Fibroblast of the conjunctiva (primary cell): ENCODE measurements around the gene POLE.

ENCODE experiments used
- DNase-seq: peaks from one replicate; pipeline ENCODE4 v3.0.0-alpha.2; 2010; ENCODE audit warnings: low read depth

Gene POLE

DNA sequence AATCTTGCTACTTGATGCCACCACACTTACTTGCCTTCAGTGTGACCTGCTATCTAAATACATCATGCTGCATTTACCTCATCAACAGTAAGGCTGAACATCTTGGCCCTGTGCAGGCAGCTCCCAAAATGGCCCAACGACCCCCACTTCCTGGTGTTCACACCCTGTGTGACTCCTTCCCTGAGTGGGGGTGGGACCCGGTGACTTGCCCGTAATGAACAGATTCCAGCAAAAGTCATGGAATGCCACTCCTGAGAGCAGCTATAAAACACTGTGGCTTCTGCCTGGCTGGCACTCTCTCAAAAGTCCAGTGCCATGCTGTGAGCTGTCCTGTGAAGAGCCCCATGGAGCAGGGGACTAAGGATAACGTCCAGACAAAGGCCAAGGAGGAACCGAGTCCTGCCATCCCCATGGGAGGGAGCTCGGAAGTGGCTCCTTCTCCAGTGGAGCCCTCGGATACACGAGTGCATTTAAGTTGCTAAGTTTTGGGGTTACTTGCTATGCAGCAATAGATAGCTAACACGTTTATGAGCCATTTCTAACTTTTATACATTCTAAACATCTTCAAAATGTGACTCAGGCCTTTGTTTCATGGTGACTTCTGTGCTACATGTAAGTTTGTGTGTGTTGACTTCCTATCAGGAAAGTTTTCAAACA lies 35.6 kb downstream of the POLE start:
- DNase-seq, result no peak

DNA sequence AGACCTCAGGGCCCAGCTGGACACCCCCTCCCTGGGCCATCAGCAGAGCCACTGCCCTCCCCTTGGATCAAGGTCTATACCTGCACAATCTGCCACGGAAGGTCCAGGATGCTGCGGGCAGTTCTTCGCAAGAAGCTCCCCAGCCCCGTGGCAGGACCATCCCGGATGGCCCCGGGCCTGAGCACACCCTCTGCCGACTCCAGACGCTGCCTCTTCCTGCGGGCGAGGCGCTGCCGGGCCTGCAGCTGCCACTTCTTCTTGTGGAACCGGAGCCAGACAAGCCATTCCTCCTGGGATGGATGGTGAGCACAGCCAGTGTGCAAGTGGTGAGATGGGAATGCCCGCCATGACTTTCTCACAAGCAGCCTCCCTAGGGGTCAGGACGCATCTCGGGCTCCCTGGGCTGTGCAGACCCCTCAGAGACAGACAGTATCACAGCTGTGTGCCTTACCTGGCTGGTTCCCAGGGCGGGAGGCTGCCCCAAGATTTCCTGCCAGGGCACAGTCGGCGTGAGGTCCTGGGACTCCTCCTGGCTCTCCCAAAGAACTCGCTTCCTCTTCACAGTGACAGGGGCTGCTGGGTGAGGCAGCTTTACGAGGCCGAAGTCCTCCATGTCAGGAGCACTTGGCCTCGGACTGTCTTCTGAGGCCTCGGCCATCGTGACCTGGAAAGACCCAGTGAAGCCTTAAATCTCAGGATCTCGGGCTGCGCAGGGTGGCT lies 37.8 kb downstream of the POLE start:
- no peak for DNase-seq

DNA sequence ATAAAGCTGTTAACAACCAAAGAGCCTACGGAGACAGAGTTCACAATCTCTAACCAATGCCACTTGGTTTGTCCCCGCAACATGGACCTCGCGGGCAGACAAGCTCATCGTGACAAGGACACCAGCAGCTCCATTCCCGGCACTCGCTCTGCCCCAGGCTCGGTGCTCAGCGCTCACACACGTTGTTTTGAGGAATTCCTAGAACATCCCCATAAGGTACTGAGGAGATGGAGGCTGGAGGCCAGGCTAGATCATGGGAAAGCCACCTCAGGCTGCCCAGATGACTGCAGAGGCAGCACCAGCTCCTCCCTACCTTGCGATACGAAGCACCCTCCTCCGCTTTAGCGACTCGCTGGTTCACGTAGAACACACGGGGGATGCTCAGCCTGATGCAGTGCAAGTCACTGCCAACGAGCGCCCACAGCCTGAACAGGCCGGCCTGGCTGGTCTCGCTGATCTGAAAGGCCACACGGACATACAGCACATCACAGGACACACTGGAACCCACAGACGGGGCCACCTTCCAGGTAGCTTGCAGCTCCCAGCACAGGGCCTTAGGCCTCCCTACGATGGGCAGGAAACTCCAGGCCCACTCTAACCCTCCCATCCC lies 38.4 kb downstream of the POLE start:
- DNase-seq, result no peak

DNA sequence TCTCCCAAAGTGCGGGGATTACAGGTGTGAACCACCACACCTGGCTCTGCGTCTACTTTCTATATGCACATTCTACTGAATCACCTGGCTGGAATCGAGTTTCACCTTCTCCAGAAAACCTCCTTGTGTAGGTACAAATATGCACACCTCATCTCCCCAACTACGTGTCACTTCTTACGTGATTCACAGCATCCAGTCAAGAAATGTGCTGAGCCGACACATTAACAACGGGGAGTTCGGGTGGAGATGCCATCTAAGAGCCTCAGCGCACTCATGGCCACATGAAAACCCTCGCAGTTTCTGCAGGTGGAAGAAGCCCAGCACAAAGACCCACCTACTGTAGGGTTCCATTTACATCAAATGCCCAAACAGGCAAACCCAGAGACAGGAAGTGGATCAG lies 39.3 kb downstream of the POLE start:
- no peak for DNase-seq

DNA sequence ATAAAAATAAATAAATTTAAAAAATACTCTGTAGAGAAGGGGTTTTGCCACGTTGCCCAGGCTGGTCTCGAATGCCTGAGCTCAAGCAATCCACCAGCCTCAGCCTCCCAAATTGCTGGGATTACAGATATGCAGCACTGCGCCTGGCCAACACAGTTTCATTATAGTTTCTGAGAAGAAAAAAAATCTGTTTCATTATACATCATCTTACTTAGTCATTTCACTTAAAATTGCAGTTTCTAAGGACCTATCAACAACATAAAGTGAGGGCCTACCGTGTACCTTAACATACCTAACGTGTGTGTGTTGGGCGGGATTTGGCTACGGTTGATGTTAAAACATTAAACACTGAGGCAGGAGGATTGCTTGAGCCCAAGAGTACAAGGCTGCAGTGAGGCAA lies 40.3 kb downstream of the POLE start:
- no peak for DNase-seq

DNA sequence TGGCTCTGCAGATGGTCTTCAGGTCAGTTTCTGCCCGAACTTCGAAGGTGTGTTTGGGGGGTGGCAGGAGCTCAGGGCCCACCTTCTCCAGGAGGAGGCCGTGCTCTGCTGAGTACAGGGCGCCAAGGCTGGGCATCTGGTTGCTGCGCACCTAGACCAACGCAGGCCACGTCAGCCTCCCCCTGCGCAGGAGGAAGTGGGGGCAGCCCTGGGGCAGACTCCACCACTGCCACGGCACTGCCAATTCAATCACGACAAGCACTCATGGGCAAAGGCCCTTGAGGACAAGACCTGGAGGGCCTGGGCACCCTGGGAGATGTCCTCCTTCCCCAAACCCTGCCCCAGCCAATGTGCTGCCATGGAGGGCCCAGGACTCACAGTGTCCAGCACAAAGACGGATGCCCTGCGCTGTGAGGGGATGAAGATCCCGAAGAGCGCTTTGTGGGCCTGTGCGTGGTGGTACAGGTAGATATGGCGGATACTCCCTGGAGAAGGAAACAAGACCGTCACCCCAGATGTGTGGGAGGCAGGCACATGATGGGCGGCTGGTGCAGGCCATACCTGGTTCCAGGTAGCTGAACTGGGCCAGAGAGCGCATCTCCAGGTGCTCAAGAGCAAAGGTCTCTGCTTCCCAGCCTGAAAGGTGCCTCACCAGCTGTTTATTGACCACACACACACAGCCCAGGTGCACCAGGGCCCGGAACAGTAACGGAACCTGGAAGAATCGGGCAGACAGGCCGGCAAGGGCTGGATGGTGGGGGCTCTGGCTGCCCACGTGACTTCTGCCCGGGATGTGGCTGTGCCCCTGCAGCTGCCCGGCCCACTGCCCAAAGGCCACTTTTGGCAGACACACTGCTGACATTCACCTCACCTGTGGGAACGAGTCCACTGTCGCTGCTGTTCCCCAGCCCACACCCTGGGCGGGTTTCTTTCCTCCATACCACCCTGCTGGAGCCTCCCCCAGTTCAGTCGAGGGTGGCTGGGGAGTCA lies 44.0 kb downstream of the POLE start:
- no peak for DNase-seq

DNA sequence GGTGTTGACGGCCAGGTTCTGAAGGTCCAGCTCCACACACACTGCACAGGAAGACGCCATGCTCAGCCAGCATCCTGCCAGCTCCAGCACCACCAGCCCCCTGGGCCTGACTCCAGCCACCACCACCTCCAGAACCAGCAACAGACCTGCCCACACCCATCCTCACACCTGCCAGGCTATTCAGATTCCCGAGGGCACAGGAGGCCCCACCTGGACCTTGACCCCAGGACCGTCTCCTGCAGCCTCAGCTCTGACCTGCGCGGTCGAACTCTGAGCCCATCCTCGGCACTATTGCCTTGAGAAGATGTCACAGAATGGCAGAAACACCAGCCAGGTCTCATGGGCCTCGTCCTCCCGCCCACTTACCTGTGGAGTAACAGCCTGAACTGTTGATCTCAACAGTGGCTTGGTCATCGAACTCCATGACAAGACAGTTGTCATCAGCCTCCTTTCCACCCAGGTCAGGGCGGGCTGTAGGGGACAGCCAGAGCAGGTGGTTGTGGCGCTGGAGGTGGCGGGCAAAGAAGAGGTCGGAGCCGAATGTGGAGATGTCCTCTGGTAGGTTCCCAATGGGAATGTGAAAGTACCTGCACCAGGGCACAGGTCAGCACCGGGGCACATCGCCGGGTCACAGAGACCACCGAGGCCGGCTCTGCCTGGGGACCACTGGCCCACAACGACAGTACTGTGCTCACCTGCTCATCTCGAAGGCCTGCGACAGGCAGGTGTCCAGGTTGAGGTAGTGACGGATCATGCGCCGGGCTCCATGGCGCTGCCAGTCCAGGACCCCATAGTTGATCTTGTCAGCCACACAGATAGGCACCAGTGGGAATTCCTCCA lies 45.1 kb downstream of the POLE start:
- DNase-seq, result no peak

DNA sequence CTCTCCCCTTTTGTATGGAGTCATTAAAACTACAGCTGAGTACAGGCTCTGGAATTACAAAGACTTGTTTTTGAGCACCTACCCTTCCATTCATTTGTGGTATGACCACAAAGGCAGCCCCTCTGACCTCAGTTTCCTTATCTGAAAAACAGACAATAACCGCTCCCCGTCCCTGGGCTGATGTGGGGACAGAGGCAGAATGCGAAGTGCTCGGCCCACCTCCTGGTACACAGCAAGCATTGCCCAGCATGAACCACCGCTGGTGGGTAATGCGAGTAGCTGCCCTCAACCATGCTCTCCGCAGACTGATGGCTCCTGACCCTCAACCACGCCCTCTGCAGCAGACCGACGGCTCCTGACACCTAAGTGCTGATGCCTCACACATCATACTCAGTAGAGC lies 46.2 kb downstream of the POLE start:
- no peak for DNase-seq

DNA sequence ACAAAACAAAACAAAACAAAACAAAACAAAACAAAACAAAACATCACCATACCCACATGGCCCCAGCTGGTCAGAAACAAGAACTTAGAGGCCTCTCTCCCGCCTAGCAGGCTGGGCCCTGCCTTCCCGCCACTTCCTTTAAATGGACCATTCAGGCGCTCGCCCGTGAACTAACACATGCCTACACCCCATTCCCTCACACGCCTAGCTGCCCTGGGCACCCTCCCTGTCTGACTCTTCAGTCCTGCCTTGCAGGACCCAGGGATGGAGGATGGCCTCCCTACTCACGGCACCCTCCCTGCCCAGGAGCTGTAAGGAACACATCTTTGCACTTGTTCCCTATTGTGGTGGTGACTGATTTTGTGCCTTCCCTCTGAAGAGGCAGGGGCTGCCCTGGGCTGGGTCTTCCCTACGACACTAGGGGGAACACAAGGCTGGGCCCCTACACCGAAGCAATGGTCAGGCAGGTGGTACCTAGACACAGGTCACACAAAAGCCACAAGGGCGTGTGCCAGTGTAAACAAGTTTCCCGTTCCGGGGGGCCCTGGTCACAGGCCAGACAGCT lies 47.1 kb downstream of the POLE start:
- DNase-seq, result no peak

DNA sequence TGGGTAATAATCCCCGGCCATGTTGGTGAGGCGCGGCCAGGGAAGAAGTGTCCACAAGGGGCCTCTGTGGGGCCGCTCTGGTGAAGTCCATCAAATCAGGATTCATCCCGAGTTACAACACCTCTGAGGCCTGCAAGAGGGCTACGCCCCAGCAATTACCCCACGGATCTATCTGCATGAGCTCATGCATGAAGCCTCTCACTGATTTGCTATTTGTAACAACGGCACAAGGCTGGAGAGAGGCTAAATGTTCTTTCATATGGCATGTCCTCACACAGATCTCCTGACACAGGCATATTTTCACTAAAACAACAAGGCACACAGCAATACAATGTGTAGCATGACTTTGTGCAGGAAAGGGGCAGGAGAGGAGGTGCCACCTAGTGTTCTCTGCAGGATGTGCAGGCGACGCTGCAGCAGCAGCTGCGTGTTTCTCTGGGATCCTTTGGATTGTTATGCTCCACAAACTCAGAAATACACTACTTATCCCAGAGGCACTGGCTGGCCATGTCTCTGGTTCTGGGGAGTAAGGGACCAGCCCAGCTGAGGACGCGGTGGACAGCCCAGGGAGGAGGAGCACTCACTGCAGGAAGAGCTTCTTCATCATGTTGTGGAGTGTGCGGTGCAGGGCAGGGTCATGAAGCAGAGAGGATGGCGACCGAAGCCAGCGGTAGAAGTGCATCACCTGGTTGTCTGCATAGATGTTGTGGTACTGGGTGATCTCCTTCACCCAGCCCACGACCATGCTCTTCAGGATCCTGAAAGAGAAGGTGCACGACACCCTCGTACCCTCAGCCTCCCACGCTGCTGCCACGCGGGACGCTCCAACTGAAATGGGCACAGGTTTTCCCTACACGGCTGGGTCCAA lies 48.4 kb downstream of the POLE start:
- DNase-seq, result peak; percentile 65

DNA sequence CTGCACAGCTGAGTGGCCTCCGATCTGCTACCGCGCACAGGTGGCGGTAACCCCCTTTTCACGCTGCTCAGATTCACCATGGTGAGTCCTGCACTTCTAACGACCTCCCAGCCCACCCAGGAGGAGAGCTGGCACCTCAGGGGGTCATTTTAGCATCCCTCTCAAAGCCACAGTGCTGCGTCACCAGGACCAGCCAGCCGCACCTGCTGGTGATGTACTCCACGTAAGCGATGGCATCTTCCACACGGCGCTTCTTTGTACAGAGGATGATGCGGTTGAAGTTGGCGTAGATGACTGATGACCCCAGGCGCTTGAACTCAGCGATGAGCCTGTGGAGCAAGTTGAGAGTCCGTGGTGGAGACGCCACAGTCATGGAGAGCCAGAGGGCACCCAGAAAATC lies 49.3 kb downstream of the POLE start:
- no peak for DNase-seq

DNA sequence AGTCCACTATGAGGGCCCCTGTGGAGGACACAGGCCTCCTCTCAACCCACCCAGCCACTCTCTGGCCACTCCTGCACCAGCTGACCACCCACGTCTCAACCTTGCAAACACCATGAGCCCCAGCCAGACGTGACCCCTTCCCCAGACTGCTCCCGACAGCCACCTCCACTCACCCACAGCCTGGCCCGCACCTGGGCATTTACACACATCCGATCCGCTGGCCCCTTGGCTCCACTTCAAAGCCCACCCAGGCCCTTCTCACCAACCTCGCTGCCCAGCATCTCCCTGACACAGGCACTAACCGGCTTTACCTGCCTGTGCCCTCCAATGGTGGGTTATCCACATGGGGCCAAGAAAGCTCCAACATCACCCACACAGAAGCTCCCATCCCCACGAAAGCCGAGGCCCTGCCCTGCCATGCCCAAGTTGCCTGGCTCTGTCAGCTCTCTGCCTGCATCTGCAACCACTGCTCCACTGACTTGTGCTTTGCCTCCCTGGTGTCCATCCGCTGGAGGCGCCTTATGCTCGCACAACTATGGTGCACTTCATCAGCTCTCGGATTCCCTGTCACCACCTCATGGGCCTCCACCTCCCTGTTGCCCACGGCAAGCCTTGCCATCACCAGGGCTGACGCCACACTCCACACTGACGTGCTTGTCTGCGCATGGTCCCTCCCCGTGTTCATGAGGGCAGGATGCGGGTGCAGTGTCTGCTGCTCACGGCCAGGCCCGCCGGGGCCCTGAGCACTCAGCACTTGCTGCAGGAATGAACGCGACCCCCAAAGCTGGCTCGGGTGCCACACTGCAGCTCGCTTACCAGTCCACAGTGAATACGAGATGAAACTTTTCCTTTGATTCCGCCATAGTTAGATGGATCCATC lies 51.8 kb downstream of the POLE start:
- no peak for DNase-seq

DNA sequence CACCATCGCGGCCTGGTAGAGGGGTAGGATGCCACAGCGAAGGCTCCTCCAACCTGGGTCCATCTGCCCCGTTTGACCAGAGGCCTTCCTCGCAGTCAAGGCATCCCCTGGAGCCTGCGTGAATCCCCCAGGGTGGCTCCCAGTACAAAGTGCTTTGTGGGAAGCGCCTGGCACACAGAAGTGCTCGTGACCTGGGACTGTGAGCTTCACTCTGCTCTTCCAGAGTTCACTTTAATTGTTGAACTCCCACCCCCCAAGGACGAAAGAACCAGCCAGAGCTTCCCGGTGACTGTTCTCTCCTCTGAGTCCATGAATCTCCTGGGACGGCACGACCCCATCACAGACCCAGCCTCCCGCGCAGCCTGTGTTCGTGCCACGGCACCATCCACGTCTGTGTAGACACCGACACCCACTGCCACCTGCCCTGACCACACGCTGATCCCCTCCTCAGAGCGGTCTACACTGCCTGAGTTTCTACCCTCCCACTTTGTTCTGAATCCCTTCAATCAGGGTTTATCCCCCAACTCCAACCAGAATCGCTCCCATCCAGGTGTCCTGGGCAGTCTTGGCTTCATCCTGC lies 52.6 kb downstream of the POLE start:
- no peak for DNase-seq

DNA sequence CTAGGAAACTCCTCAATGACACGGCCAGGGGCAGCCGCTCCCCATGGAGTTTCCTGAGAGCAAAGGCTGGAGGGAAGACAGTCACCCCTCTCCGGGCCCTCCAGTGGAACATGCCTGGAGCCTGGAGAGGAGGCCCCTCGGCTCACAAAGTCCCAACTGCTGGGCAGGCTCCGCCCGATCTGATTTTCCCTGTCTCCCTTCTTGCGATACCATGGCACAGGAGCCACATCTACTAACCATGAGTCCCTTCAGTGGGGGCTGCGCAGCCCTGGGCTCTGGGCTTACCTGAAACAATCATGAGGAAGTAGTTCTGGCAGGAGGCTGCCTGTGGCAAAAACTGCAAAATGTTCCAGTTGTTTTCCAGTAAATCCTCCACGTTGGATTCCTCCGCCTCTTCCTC lies 53.2 kb downstream of the POLE start:
- DNase-seq, result no peak

DNA sequence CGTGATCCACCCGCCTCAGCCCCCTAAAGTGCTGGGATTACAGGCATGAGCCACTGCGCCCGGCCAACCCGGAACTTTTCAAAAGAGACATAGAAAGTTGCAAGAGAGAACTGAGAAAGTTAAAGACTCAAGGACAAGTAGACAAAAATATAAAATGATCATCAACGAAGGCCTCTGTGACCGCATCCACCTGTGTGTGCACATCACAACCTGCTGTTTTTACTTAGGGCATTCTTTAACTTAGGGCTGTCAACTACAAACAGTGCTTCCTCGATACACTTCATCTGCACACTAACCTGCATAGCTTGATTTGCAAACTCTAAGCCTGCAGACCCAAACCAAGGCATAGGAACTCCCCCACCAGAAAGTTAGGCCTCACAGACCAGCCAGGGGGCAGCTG lies 53.7 kb downstream of the POLE start:
- no peak for DNase-seq

DNA sequence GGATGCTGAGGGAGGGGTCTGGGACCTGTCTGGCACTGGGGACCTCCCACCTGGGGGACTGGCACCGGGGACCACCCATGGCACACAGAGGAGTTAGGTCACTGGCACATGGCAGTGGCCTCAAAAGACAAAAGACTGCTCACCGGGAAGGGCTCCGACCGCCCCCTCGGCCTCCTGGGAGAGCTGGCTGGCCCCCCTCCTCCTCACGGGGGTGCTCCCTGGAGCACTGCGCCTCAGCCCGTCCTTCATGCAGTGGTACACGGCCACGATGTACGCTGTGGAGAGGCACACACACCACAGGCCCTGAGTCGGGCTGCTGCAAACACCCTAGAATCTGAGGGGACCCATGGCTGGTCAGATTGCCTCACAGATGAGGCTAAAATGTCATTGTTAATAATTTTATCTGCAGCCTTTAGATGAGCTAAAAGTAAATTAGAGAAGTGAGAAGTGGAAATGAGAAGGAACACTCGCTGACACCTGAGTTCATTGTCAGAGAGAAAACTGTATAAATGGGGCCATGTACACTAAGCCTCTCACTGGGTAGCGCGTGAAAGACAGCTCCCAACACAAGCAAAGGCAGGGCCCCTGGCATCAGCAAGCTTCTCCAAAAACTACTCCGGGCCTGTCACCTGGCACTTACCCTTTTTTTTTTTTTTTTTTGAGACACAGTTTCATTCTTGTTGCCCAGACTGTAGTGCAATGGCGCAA lies 54.5 kb downstream of the POLE start:
- no peak for DNase-seq

DNA sequence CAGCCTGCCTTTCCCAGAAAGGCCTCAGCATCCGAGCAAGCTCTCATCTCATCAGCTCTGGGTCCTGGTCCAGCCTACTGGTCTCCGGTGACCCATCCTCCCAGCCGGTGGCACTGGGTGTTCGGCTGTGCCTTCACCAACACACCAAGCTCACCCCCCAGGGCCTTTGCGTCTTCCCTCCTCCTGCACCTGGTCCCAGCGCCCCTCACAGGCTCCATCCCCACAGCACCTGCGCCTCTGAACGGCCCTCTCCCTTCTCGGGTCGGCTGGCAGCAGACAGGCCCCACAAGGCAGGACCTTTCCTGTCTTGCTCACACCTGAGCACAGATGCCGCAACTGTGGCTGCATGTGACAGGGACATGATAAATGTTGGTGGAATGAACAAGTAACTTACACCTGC lies 55.5 kb downstream of the POLE start:
- DNase-seq, result no peak

DNA sequence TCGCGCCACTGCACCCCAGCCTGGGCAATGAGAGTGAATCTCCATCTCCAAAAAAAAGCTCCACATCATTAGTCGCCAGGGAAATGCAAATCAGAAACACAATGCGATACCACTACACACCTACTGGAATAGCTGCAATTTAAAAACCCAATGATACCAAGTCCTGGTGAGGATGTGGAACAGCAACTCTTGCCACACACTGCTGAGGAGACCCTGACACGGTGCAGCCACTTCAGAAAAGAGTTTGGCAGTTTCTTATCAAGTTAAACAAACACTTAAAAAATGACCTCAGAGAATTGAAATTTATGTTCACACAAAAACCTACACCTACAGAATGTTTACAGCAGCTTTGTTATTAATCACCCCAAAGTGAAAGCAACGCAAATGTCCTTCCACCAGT lies 56.5 kb downstream of the POLE start:
- no peak for DNase-seq
